ENCODE results near the gene POU2AF1.
"Not testable (repeated sequence)": the region's sequence is repeated elsewhere in the genome, so short reads cannot be mapped to it uniquely, and the experiment has no call there.

The POU2AF1 gene

GRCh38 chr11:111344032-111344431, 35.0 kb downstream of the POU2AF1 start:
- DNase-seq (ENCODE audit: low read depth), result no peak

- no peak for DNase-seq (ENCODE audit: low read depth)
These were observed 36.7 kb downstream of the POU2AF1 start for GRCh38 chr11:111342329-111342728.

- DNase-seq (ENCODE audit: low read depth), result no peak
These were observed 39.2 kb downstream of the POU2AF1 start for GRCh38 chr11:111339758-111340388.

- DNase-seq (ENCODE audit: low read depth), result no peak
These were observed 42.4 kb downstream of the POU2AF1 start for GRCh38 chr11:111336582-111337256.

- no peak for DNase-seq (ENCODE audit: low read depth)
These were observed 43.0 kb downstream of the POU2AF1 start for GRCh38 chr11:111336062-111336461.

GRCh38 chr11:111335549-111335948, 43.5 kb downstream of the POU2AF1 start:
- DNase-seq (ENCODE audit: low read depth), result no peak

GRCh38 chr11:111334532-111335502, 44.3 kb downstream of the POU2AF1 start:
- no peak for DNase-seq (ENCODE audit: low read depth)

GRCh38 chr11:111331711-111332479, 47.2 kb downstream of the POU2AF1 start:
- DNase-seq (ENCODE audit: low read depth), result no peak

GRCh38 chr11:111330234-111330893, 48.7 kb downstream of the POU2AF1 start:
- DNase-seq (ENCODE audit: low read depth), result no peak

- DNase-seq (ENCODE audit: low read depth), result no peak
These were observed 49.5 kb downstream of the POU2AF1 start for GRCh38 chr11:111329306-111330204.

- DNase-seq (ENCODE audit: low read depth), result no peak
These were observed 51.0 kb downstream of the POU2AF1 start for GRCh38 chr11:111327908-111328624.

- DNase-seq (ENCODE audit: low read depth), result no peak
These were observed 52.3 kb downstream of the POU2AF1 start for GRCh38 chr11:111326824-111327223.

GRCh38 chr11:111325259-111325658, 53.8 kb downstream of the POU2AF1 start:
- no peak for DNase-seq (ENCODE audit: low read depth)

- DNase-seq (ENCODE audit: low read depth), result no peak
These were observed 54.8 kb downstream of the POU2AF1 start for GRCh38 chr11:111324277-111324720.

- DNase-seq (ENCODE audit: low read depth), result no peak
These were observed 56.5 kb downstream of the POU2AF1 start for GRCh38 chr11:111322534-111322933.

GRCh38 chr11:111320728-111321568, 58.1 kb downstream of the POU2AF1 start:
- no peak for DNase-seq (ENCODE audit: low read depth)

- not testable (repeated sequence) for DNase-seq (ENCODE audit: low read depth)
These were observed 58.9 kb downstream of the POU2AF1 start for GRCh38 chr11:111320199-111320598.

GRCh38 chr11:111319296-111319695, 59.8 kb downstream of the POU2AF1 start:
- DNase-seq (ENCODE audit: low read depth), result no peak

GRCh38 chr11:111312076-111312475, 67.0 kb downstream of the POU2AF1 start:
- no peak for DNase-seq (ENCODE audit: low read depth)
